ENCODE results near the gene PPIB.

PPIB gene

DNA sequence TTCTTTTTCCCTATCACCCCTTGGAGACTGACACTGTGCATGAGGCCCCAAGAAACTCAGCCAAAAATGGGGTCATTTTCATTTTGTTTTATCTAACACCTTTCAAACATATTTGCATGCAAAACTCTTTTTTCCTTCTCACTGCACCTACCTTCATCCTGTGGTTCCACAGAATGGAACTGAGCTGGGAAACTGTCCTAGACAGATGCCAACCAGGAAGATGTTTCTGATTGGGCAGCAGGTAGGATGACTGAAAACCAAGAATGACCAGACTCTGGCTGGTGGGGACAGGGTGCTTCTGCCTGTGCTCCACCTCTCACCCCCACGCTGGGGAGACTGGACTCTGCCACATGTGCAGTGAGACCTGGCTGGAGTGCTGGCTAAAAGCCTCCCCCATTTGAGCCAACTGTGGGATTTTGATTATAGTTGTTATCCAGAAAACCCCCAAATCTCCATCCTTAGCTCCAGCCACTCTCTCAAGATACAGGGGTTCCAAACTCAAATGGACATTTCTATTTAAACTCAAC lies 5.2 kb downstream of the PPIB start:
- DNase-seq = no peak

DNA sequence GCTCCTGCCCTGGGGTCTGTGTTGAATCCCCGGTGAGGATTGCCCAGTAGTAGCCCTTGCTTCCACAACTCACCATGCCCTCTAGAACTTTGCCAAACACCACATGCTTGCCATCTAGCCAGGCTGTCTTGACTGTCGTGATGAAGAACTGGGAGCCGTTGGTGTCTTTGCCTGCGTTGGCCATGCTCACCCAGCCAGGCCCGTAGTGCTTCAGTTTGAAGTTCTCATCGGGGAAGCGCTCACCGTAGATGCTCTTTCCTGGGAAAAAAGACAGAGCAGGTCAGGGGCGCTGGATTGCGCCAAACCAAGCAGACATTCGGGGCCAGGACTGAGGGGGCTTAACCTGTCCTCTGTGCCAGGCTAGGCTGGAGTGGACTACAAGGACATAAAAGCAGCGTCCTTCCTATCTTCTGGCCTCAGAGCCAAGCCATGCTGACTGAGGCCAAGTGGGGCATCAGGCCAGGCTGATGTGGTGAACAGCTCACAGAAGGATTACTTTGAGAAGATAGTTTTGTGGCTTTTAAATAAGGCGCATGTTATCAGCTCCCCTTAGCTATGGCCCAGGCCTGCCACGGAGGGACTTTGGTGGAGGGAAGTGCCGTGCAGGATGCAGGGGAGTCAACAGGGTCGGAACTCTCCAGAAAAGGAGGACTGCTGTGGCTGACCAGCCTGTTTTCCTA lies 6.0 kb downstream of the PPIB start:
- no peak for DNase-seq

DNA sequence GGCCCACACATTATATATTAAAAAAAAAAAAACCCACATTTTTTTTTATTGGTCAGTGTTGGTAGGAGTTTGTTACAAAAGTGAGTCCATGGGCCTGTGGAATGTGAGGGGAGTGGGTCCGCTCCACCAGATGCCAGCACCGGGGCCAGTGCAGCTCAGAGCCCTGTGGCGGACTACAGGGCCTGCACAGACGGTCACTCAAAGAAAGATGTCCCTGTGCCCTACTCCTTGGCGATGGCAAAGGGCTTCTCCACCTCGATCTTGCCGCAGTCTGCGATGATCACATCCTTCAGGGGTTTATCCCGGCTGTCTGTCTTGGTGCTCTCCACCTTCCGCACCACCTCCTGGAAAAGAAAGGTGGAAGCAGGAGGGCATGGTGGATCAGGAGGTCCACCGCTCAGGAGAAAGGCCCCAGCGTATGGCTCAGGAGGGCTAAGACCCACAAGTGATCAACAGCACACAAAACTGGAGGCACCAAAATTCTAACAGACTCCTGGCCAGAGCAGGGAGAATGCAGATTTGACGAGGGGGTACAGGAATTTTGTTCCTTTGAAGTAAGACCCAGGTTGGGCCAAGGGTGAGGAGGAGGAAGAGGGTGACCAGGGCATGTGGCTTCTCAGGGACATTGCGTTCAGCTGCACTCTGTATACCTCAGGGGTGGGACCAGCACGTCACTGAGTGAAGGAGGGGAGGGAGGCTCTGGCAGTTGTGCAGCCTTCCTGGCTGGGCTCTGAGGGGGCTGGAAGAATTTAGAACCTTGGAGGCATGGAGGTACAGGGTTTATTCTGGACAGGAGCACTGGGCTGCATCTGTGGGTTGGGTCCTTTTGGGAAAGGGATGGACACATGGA lies 6.8 kb downstream of the PPIB start:
- no peak for DNase-seq

DNA sequence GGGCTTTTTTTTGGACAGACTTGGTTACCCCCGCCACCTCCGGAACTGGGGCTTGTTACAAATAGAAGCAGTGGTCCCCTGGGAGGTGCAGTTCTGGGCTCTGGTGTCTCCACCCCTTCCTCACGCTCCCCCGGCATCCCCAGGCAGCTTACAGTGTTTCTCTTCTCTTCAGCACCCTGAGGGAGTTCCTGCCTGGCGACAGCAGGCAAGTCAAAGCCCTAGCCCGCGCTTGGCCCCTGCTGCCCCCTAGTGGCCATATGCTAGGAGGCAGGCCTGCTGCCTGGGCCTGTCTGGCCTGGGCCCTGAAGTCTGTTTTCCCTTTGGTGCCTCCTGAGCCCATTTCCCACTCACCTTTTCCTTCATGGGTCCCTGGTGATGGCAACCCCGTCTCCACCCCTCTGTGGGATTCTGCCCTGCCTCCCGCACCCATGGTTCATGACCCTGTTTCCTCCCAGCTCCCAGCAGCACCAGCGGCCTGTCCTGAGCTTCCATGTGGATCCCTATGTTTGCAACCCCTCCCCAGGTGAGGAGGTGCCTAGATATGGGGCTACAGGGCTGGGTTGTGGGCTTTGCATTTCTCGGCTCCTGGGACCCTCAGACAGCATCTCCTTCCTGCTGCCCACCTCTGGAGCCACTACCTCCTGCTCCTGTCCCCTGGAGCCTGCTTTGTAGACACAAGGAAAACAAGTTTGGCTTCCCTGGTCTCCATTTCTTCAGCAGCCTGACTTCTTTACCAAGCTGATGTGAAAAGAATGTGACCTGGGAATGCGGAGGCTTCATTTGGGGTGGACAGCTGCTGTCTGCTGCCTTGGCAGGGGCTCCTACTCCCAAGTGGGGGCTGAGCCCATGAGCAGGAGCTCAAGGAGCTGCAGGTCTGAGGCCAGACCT lies 9.1 kb downstream of the PPIB start:
- peak; percentile 93 for DNase-seq

DNA sequence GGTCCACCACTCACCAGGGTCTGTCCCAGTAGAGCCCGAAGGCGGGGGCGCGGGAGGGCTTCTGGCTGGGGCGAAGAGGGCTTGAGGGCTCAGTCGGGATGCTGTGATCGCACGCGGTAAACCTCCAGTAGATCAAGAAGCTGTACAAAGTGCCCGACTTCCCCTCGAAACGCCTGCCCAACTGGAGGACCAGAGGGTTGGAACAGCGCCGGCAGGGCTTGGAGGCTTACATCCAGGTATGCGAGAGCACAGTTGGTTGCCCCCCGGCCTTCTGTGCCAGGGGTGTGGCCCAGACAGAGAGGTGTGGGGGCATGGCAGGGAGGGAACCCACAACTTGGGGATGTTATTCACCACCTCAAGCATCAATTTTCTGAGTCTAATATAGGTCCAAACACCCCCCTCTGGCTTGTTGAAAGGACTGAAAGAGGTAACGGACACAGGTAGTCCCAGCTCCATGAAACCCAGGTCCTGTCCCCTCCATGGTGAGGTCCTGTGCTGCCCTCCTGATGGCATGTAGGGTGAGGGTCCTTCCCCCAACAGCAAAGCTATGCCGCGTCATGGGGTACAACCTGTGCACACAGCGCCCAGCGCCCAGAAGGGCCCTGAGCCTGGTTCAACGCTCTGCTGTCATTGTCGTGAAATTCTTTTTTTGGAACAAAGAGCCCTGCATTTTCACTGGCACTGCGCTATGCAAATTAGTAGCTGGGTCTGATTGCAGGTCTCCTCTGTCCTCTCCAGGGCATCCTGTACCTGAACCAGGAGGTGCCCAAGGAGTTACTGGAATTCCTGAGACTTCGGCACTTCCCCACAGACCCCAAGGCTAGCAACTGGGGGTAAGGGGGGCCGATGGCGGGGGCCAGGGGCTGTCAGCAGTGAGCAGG lies 10.1 kb downstream of the PPIB start:
- DNase-seq = no peak

DNA sequence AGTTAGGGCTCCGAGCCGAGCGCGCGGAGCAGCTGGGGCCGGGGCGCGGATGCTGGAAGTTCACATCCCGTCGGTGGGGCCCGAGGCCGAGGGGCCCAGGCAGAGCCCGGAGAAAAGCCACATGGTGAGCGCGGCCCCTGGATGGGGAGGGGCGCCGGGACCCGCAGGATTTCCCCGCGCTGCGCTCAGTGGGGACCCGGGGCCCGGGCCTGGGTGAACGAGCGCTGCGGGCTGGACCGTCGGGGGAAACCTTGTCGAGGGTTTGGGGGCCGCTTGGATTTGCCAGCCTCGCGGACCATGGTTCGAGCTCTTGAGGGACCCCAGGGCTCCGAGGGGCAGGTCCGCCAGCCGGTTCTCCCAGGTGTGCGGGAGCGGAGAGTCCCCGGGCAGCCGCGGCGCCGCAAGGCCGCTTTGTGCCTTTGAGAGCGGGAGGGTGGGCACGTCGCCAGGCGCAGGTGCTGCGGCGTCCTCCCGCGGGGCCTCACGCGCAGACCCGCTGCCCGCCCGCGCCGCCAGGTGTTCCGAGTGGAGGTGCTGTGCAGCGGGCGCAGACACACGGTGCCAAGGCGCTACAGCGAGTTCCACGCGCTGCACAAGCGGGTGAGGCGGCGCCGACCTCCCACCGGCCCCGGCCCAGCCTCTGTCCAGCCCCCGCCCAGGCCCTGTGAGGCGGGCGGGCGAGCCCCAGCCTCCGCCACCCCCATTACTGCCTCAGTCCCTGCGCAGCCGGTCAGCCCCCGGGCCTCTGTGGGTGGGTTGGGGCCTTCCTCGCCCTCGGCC lies 10.9 kb downstream of the PPIB start, which contains the start of gene SNX22:
Gene SNX22, plus strand, starts transcription at position 5 of the 780 bp plus-strand sequence. Its CDS starts 45 bp downstream, at position 50.
- no peak for DNase-seq

DNA sequence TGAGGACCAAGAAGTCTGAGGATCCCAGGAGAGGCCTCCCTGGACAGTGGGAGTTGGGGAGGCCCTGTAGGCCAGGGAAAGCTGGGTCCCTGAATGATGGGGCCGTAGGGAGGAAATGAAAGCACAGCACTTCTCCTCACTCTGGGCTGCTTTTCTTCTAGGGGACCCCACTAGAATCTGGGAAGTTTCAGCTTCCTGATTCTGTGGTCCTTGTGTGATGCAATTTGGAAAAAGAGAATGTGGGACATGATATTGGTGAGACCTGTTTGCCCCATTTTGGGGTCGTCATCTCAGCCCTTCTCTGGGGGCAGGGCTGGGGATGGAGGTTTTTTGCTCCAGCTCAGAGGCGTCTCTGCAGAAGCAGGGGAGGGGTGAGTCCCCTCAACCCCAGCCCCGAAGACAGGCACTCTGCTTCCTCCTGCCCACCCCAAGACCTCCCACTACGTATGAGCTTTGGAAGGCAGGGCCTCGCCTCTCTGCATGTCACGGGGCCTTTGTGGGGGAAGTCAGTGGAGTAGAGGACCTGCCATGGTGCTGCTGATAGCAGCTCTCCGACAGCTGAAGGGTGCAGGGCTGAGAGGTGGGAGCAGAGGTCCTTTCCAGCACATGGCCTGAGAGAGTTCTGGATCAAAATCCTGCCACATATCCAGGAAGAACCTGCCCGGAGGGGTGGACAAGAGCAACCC lies 12.8 kb downstream of the PPIB start:
- DNase-seq = no peak

DNA sequence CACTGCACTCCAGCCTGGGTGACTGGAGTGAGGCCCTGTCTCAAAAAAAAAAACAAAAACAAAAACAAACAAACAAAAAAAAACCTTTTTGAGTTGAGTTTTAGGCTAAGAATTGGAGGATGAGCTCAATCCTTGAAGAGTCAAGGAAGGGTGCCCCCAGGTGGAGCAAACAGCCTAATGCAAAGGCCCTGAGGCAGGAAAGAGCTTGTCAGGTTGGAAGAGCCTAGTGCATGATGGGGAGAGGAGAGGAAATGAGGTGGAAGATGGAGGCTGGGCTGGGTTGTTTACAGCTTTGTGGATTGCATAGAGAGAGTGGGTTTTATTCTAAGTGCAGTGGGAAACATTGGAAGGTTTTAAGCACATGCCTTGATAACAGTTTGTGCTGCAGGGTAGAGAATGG lies 13.4 kb downstream of the PPIB start:
- DNase-seq = peak; percentile 51

DNA sequence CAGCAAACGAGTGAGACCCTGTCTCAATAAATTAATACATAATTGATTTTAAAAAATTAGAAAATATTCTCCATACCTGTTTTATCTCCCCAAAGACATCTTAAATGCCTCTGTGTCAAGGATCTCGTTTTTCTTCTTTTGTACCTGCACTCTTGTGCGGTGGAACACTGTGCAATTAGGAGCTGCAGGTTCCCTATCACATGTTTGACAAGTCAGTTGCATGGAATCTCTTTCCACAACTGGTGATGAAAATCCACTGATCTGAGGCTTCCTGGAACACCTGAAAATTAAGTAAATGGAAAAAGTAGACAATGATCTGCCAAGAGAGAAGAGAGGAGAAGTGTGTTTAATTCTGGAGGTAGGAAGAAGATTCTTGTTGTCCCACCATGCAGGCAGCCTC lies 14.2 kb downstream of the PPIB start:
- DNase-seq = no peak

DNA sequence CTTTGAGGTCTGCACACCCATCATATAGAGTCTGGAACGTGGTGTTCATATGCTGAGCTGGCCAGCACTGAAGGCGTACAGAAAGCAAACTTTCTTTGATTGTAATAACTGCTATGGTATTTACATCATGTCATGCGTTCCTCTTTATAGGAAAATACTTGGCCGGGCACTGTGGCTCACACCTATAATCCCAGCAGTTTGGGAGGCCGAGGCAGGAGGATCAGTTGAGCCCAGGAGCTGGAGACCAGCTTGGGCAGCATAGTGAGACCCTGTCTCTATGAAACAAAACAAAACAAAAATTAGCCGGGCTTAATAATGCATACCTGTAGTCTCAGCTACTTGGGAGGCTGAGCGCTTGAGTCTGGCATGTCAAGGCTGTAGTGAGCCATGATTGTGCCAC lies 14.7 kb downstream of the PPIB start:
- no peak for DNase-seq

DNA sequence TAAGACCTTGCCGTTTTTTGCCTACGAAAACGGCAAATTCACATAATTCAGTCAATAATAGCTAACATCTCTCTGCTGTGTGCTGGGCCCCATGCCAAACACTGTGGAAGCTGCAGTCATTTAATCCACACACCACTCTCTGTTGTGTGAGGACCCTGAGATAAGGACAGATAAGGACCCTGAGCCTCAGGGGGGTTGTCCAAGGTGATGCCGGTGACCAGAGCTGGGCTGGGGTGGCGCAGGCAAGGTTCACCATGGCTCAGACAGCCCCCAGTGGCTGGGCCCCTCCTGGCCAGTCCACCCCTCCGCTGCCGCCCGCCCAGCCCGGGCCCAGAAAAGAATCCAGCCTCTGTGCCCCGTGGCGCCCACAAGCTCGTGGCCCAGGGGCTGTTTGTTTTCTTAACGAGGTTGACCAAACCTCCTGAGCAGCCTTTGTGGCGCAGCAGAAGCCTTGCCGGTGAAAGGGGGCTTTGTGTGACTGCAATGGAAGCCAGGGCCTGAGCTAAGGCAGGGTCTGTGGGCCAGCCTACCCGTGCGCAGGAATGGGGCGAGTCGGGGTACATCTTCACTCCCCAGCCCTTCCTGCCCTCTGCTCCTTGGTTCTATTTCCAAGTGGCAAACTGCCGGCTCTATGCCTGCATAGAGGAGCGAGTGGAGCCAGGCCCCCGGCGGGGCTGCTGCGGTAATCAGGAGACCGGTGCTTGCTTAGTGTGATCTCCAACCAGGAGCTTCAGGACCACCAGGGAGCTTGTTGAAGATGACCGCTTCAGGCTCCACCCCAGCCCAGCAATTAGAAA lies 15.7 kb downstream of the PPIB start:
- no peak for DNase-seq

DNA sequence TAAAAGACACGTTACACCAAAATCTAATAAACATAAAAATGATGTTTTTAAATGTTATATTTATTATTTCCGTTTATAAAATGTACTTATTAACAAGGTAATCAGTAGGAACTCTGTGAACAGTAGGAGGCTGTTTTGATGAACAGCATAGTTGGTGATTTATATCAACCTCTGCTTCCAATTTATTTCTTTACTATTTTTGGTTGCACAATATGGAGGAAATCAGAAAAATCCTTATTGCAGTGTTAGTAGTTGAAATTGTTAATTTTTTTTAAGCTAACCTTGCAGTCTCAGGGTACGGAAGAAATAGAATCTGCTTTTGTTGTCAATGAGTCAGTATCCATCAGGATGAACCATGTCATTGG lies 16.3 kb downstream of the PPIB start:
- DNase-seq = no peak

DNA sequence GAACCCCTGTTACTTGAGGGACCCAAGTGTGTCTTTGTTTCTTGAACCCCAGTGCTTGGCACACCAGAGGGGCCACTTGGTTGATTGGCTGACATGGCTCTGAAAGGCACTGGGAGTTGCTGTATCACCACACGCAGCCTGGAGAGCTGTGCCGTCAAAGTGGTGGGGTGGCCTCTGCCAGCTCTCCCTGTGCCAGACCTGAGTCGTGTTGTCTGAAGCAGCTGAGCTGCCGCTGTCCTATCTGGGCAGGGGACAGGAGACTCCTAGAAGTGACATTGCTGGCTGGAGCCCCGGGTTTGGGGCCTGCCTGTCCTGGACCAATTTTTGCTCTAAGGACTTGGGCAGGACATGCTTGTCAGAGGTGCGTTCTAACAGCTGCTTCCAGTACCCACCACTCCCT lies 16.8 kb downstream of the PPIB start:
- no peak for DNase-seq

DNA sequence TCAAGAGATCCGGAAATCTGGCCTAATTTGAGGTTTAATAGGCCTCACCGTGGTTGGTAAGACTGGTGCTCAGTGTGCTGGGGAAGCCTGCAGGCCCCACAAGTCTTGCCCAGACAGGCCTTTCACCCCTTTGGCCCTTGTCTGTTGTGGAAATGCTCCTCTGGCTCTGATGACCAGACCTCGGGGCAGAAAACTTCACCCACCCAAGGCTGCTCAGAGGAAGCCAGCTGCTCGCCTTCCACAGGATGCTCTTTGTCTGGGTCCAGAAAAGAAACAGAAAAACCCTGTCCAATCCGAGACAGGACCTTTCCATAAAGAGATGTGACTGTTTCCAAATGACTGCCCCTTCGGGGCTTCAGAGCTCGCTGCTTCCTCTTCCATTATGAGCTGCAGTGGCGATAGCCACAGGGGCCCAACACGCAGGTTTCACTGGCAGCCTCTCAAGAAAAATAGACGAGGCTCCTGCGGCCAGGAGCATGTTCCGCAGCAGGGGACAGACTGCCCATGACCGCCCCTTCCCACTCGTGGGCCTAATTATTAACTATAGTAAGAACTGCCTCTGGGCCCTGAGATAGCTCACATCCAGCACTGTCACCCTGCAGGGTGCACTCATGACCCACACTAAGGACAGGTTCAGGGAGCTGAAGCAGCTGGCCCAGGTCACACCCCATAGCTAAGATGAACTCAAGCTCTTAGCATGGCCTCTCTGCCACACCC lies 18.1 kb downstream of the PPIB start:
- DNase-seq = no peak

DNA sequence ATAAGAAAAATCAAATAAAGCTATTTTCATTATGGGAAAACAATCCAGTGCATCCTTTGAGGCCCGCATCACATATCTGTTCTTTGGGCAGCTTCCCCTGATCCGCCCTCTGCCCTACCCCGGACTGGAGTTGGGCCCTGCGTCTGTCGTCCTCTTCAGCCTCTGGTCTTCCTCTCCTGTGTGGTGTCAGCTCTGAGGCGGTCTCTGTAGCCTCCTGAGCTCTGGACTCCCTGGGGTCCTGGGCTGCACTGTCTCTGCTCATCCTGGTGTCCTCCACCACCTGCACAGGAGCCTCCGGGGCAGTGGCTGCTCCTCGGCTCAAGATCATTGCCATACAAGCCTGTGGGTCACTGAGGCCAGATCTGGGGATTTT lies 18.6 kb downstream of the PPIB start:
- DNase-seq = no peak

DNA sequence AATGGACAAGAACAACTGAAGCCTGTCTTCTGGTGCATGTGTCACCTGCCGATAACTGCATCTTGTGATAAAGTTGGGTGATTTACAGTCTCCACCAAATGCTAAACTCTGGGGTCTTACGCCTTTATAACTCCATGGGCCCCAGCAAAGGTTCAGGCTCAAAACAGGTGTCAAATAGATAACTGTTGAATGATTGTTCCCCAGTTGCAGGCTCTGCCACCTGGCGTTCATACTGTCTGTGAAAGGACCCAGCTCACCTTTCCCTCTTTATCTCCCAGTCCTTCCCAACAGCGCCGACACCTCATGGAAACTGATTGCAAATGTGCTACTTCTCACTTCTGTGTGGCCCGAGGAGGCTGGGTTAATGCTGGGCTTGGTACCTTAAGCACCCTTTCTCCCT lies 19.5 kb downstream of the PPIB start:
- DNase-seq = no peak

DNA sequence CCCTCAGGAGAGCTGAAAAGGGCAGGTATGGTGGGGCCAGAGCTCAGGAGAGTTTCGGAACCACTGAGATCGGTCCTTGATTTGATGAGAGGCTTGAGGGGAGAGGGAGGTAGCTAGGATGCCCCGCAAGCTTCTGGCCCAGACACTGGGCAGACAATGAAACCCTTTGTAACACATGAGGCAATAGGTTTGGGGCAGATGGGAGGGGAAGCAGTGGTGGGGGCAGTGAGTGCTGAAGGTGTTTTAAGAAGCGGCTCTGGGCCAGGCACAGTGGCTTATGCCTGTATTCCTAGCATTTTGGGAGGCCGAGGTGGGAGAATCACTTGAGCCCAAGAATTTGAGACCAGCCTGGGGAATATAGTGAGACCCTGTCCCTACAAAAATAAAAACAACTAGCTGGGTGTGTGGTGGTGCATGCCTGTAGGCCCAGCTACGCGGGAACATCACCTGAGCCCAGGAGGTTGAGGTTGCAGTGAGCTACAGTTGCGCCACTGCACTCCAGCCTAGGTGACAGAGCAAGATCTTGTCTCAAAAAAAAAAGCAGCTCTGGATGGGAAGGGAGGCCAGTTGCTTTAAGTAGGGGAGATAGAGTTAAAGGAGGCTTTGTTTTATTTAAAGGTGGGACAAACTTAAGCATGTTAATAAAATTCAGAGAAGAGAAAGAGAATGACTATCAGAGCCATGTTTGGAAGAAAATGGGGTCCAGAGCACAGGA lies 20.9 kb downstream of the PPIB start:
- no peak for DNase-seq

DNA sequence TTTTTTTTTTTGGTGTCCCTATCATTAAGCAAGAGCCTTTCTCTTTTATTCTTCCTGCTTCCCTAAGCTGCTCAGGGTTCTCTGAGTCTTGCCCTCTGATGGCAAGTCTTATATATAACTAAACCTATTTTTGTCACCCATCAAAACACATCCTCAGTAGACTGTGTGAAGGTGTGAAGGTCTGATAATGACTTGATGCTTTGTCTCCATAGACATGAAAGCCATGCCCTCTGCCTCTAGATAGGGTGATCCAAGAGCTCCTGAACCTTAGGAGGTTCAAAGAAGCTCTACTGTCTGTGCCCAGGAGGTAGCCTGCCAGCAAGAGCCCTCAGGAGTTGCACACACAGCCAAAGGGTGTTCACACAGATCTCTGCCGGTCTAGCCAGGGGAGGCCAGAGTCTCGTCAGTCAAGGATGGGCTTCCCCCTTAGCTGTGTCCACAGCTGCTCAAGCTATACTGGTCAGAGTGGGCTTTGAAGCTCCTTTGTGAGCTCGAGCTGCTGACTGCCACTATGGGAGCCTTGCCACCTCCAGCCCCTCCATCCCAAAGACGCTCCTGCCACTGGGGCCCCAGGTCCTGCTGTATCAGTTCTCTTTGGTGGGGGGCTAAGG lies 24.4 kb downstream of the PPIB start:
- DNase-seq = no peak

Data from activated CD4-positive, alpha-beta T cell treated with anti-CD3 and anti-CD28 coated beads, Interleukin-2, amount 50 U/mL, for 16 hours (primary cell).